Activated CD4-positive, alpha-beta memory T cell treated with anti-CD3 and anti-CD28 coated beads for 36 hours (primary cell): Measurements from ENCODE around the gene SMNDC1. TPM values are rescaled to one million over a fixed set of nuclear protein-coding genes. Genes with fewer than 3 reads are reported as not detected.
A peak's percentile ranks its signal among the peaks of the same experiment; 100 is the strongest.

Source experiments
- CTCF ChIA-PET: fragments of 350-600 bp; sonication (Branson Sonifier 250); formaldehyde crosslinking; loops from one replicate; lab custom pipeline; 2021; ENCODE audit warnings: antibody characterized with exemption, inconsistent platforms; lab: Charles Lee
- POLR2A ChIA-PET: fragments of 350-600 bp; sonication (Branson Sonifier 250); formaldehyde crosslinking; loops from one replicate; lab custom pipeline; 2021; ENCODE audit warnings: antibody characterized with exemption; lab: Charles Lee
- DNase-seq: peaks from one replicate; pipeline ENCODE4 v3.0.0-alpha.2; 2020
- H3K27ac Mint-ChIP-seq: one replicate; pipeline ENCODE4 v1.8.0; 2021; ENCODE audit warnings: mixed read lengths
- H3K27me3 Mint-ChIP-seq: one replicate; pipeline ENCODE4 v1.8.0; 2021; ENCODE audit warnings: mixed read lengths
- H3K36me3 Mint-ChIP-seq: one replicate; pipeline ENCODE4 v1.8.0; 2021; ENCODE audit warnings: mixed read lengths
- H3K4me1 Mint-ChIP-seq: one replicate; pipeline ENCODE4 v1.8.0; 2021; ENCODE audit warnings: low read depth, mixed read lengths
- H3K4me3 Mint-ChIP-seq: one replicate; pipeline ENCODE4 v1.8.0; 2021; ENCODE audit warnings: mild to moderate bottlenecking, mixed read lengths
- H3K9me3 Mint-ChIP-seq: one replicate; pipeline ENCODE4 v1.8.0; 2021; ENCODE audit warnings: mixed read lengths
- intact Hi-C: fragments of 100-400 bp; cut with micrococcal nuclease; formaldehyde crosslinking; loops from one replicate; pipeline ENCODE4 v1.15.1; 2023
- total RNA-seq, 2 experiments: library from RNA; stranded (reverse); gene quantifications; one replicate each; pipeline ENCODE4 v1.2.3, GENCODE V29; 2021

Gene SMNDC1
- total RNA-seq, 2 experiments from 2014 or later: 44.1 to 48.3 TPM

DNA sequence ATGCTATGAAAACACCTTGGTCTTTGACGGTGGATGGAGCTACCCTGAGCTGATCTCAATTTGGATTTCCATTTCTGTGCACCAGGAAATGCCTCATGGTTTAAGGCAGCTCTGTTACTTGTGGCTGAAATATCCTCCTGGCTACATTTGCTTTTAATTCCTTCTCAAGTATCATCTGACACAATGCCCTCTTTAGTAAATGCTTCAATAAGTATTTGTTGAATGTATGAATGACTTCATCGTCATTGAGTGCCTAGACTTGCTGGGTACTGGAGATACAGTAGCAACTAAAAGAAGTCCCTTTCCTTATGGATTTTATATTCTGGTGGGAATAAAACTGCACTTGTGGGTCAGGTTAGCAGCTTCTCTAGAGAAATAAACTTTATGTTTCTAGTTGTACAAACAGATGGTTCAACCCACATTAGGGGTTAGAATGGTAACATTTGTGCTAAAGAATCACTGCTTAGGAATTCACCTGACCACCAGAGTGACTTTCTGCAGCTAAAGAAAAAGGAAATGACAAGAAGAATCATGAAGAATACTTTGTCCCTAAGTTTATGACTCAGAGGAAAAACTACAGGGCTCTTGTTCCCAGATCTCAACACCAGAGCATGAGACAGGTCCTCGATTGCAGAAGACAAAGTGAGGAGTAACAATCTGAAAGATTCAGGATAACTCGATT lies 21.8 kb upstream of the SMNDC1 start:
- ChIA-PET CTCF (interaction anchor here (0.7 to 4.1 kb wide), 5 partner anchors 16 to 346 kb away, joined by 3 to 30 read pairs (median 4); no protein-coding TSS in a partner anchor), POLR2A (interaction anchor here (0.7 to 2.1 kb wide), 4 partner anchors 30 to 203 kb away, joined by 3 to 9 read pairs (median 3); no protein-coding TSS in a partner anchor)
- peaks cover 26% of the 10 kb centered on the region for H3K9me3 Mint-ChIP-seq
- H3K4me3 Mint-ChIP-seq: no peak overlapping the region
- peaks cover 44% of the 10 kb centered on the region for H3K4me1 Mint-ChIP-seq
- DNase-seq: no peak
- peak overlapping the region; percentile 64 for H3K27ac Mint-ChIP-seq
- intact Hi-C loops: loop anchor here (1.0 kb wide), 1 partner anchor 9 kb away; no protein-coding TSS in a partner anchor
- H3K36me3 Mint-ChIP-seq: peaks cover 11% of the 10 kb centered on the region
- H3K27me3 Mint-ChIP-seq: peaks cover 5% of the 10 kb centered on the region

DNA sequence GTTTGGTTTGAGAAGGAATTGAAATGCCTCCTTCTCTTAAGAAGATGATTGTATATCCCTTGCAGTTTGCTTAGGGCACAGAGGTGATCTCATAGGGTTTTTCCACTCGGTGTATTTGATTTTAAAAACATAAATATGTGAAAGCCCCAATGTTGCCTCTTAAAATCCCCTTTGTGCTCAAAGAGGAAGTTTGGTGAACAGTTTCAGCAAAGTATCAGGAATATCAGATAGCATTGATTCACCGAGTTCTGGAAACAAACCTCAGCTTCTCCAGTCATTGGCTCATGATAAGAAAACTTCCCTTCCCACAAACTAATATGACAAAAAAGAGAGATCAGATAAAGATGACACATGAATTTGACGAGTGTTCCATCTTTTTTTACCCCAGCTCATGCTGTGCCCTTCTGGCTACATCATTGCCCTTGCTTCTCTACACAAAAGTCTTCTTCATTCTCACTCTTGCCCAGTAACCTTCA lies 20.1 kb upstream of the SMNDC1 start:
- no peak for DNase-seq
- intact Hi-C loops: loop anchor here (1.0 kb wide), 1 partner anchor 28 kb away; no protein-coding TSS in a partner anchor
- Mint-ChIP-seq H3K27me3 (peaks cover 5% of the 10 kb centered on the region), H3K9me3 (peaks cover 18% of the 10 kb centered on the region), H3K4me1 (peaks cover 44% of the 10 kb centered on the region), H3K4me3 (no peak overlapping the region), H3K27ac (peak overlapping the region; percentile 77), H3K36me3 (peaks cover 9% of the 10 kb centered on the region)
- CTCF ChIA-PET: interaction anchor here (0.6 to 4.1 kb wide), 4 partner anchors 12 to 222 kb away, joined by 3 to 30 read pairs (median 4); no protein-coding TSS in a partner anchor
- POLR2A ChIA-PET: interaction anchor here (0.6 to 2.1 kb wide), 4 partner anchors 20 to 174 kb away, joined by 3 to 9 read pairs (median 3); no protein-coding TSS in a partner anchor

DNA sequence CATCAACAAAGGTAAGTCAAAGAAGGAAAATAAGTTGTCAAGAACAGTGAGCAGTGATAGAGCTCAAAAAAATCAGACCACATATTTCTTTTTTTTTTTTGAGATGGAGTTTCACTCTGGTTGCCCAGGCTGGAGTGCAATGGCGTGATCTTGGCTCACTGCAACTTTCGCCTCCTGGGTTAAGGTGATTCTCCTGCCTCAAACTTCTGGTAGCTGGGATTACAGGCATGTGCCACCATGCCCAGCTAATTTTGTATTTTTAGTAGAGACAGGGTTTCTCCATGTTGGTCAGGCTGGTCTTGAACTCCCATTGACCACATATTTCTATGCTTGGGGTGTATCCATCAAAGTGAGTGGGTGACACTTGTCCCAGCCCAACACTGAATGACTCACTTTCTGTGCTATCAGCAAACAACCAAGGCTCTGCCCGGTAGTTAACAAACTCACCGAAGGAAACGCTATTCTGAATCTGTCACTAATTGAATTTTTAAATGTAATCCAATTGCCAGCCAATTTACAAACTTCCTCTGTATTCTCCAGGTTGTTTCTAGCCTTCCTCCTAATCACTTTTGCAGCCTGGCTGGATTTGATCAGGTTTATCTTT lies 19.6 kb upstream of the SMNDC1 start:
- Mint-ChIP-seq H3K36me3 (peaks cover 9% of the 10 kb centered on the region), H3K4me1 (peaks cover 44% of the 10 kb centered on the region), H3K4me3 (no peak overlapping the region), H3K27me3 (peaks cover 5% of the 10 kb centered on the region), H3K9me3 (peaks cover 13% of the 10 kb centered on the region), H3K27ac (peak overlapping the region; percentile 77)
- CTCF ChIA-PET: interaction anchor here (1.0 to 4.1 kb wide), 3 partner anchors 14 to 222 kb away, joined by 4 to 30 read pairs (median 5); no protein-coding TSS in a partner anchor
- intact Hi-C loops: no loop called here
- DNase-seq: no peak
- POLR2A ChIA-PET: interaction anchor here (0.6 to 2.1 kb wide), 4 partner anchors 19 to 177 kb away, joined by 3 to 9 read pairs (median 4); no protein-coding TSS in a partner anchor

DNA sequence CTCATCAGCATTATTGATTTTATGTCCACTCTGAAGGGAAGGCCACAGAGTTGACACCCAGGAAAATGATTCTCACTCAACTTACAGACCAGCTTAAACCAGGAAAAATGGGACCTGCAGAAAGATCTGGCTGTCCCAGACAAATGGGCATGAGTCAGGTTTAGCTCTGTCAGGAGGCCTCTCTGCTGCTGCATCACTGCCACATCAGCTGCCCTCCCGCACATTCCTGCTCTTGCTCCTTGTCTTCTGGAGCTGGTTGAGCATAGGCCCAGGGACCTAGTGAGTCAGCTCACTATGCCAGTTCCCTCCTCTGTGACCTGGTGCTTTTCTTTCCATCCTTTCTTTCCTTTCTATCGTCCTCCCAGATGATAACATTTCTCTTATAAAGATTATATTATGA lies 18.8 kb upstream of the SMNDC1 start:
- ChIA-PET CTCF (interaction anchor here (1.0 to 4.1 kb wide), 3 partner anchors 13 to 32 kb away, joined by 3 to 30 read pairs (median 5); no protein-coding TSS in a partner anchor), POLR2A (interaction anchor here (1.1 to 1.4 kb wide), 2 partner anchors 10 to 178 kb away, joined by 3 to 4 read pairs; no protein-coding TSS in a partner anchor)
- DNase-seq: no peak
- intact Hi-C loops: no loop called here
- H3K4me3 Mint-ChIP-seq: no peak overlapping the region
- peaks cover 5% of the 10 kb centered on the region for H3K27me3 Mint-ChIP-seq
- H3K4me1 Mint-ChIP-seq: peaks cover 47% of the 10 kb centered on the region
- peak overlapping the region; percentile 77 for H3K27ac Mint-ChIP-seq
- peaks cover 9% of the 10 kb centered on the region for H3K36me3 Mint-ChIP-seq
- peaks cover 10% of the 10 kb centered on the region for H3K9me3 Mint-ChIP-seq

DNA sequence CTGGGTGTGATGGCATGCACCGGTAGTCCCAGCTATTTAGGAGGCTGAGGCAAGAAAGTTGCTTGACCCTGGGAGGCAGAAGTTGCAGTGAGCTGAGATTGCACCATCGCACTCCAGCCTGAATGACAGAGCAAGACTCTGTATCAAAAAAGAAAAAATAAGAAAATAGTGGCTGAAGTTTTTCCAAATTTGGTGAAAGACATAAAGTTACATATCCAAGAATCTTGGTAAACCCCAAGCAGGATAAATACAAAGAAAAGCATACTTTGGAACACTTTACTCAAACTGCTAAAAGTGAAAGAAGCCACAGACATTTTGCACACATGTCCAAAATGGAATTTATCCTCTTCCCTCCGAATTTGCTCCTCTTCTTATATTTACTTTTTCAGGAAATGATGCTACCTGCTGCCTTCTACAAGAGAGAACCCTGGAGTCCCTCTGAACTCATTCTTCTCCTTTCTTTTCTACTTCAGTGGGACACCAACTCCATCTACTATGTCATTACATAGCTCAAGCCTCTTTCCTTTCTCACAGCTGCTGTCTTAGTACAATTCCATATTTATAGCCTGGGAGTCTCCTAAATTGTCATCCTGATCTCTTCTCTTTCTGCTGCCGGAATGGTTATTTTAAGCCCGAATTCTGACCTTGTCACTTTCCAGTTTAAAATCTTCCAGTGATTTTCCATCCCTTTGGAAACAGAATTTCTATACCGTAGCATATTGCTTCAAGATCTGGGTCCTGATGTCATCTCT lies 17.3 kb upstream of the SMNDC1 start:
- DNase-seq: no peak
- Mint-ChIP-seq H3K36me3 (peaks cover 9% of the 10 kb centered on the region), H3K27ac (no peak overlapping the region), H3K4me1 (peaks cover 49% of the 10 kb centered on the region), H3K9me3 (peaks cover 10% of the 10 kb centered on the region), H3K4me3 (no peak overlapping the region), H3K27me3 (peaks cover 5% of the 10 kb centered on the region)
- POLR2A ChIA-PET: interaction anchor here (0.9 kb wide), 1 partner anchor 17 kb away, joined by 4 read pairs; the partner anchor contains the start of gene SMNDC1
- CTCF ChIA-PET: interaction anchor here (2.0 kb wide), 1 partner anchor 224 kb away, joined by 8 read pairs; no protein-coding TSS in a partner anchor
- intact Hi-C loops: no loop called here

DNA sequence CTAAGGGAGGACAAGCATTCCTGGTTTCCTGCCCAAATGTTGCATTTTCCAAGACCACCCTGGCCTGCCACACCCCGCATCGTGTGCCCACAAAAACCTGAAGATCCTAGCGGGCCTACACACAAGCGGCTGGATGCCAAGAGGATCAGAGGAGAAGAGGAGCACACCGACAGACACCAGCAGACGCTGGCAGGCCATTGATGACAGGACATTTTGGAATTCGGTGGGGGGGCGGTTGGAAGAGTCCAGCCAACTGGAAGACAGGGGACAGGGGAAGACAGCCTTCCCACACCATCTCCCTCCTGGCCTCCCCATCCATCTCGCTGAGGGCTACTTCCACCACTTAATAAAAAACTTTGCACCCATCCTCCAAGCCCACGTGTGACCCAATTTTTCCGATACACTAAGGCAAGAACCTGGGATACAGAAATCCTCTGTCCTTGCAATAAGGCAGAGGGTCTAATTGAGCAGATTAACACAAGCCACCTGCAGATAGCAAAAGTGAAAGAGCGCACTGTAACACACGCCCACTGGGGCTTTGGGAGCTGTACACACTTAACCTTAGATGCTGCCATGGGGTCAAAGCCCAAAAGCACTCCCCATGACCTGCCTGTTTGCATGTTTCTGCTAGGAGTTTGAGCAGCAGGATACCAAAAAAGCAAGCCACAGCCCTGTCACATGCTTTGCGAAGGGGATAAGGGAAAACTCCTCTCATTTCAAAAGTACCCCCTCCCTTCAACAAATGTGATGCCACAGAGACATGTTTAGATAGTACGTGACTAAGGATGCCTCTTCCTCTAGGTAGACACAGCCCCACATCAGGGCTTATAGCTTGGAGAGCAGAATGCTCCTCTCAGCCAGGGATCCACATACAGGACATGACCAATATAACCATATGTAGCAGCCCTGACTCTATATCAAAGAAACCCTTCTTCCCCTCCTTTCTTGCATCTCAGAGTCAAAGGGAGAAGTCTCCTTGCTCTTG lies 13.4 kb upstream of the SMNDC1 start:
- ChIA-PET CTCF (interaction anchor here (0.5 to 1.3 kb wide), 2 partner anchors 228 to 990 kb away, joined by 3 read pairs; no protein-coding TSS in a partner anchor), POLR2A (interaction anchor here (1.8 kb wide), 1 partner anchor 35 kb away, joined by 7 read pairs; no protein-coding TSS in a partner anchor)
- DNase-seq: no peak
- intact Hi-C loops: no loop called here
- H3K36me3 Mint-ChIP-seq: peaks cover 9% of the 10 kb centered on the region
- no peak overlapping the region for H3K27ac Mint-ChIP-seq
- H3K9me3 Mint-ChIP-seq: peaks cover 10% of the 10 kb centered on the region
- peaks cover 4% of the 10 kb centered on the region for H3K27me3 Mint-ChIP-seq
- H3K4me3 Mint-ChIP-seq: no peak overlapping the region
- H3K4me1 Mint-ChIP-seq: peaks cover 21% of the 10 kb centered on the region

DNA sequence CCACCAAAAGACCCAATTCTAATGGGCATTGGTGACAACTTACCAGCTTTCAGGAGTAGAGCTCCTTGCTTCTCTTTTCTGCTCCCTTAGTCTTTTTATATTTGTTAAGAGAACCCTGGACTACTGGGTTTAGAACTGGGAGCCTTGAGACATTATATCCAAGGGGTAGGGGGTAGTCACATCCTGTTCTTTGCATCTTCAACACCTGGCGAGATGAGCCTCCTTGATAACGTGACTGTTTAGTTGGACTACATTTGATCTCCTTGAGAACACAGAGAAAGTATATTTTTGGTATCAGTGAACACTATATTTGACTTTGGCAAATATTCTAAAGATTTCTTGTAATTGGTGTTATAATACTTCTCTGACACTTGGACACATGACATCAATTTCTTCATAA lies 9.0 kb upstream of the SMNDC1 start:
- peaks cover 36% of the 10 kb centered on the region for H3K4me1 Mint-ChIP-seq
- no peak overlapping the region for H3K4me3 Mint-ChIP-seq
- CTCF ChIA-PET: interaction anchor here (0.7 to 4.1 kb wide), 8 partner anchors 9 to 294 kb away, joined by 3 to 33 read pairs (median 3); partner anchors contain the start of gene SMNDC1

DNA sequence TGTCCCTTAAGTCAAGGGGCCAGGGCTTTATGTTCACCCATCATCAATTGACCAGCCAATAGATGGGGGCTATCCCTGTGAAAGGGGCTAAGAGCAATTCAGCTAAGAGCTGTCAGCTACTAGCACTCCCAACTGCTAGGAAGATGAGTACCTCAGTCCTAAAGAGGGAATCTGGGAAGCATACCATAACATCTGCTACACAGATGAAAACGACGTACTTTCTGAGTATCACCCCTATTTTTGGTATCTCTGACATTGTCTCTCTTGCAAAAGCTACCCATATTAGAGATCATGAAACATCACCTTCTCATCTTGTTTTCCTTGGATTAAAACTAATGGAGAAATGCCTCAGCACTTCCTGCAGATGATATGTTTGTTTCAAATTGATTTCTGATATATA lies 7.5 kb upstream of the SMNDC1 start:
- H3K27me3 Mint-ChIP-seq: peaks cover 2% of the 10 kb centered on the region
- no peak overlapping the region for H3K27ac Mint-ChIP-seq
- H3K4me3 Mint-ChIP-seq: no peak overlapping the region
- POLR2A ChIA-PET: no interaction called here
- CTCF ChIA-PET: interaction anchor here (0.6 to 4.1 kb wide), 9 partner anchors 21 to 582 kb away, joined by 3 to 33 read pairs (median 5); no protein-coding TSS in a partner anchor
- no peaks in the 10 kb centered on the region for H3K9me3 Mint-ChIP-seq
- no peak for DNase-seq
- no peaks in the 10 kb centered on the region for H3K36me3 Mint-ChIP-seq
- peaks cover 31% of the 10 kb centered on the region for H3K4me1 Mint-ChIP-seq
- intact Hi-C loops: loop anchor here (5.0 kb wide), 1 partner anchor 115 kb away; no protein-coding TSS in a partner anchor

More for the DNA sequence above, 9.0 kb upstream of the SMNDC1 start:
- Mint-ChIP-seq H3K36me3 (no peaks in the 10 kb centered on the region), H3K9me3 (no peaks in the 10 kb centered on the region), H3K27ac (peak overlapping the region; percentile 61), H3K27me3 (peaks cover 2% of the 10 kb centered on the region)
- POLR2A ChIA-PET: interaction anchor here (0.9 kb wide), 1 partner anchor 10 kb away, joined by 3 read pairs; no protein-coding TSS in a partner anchor
- intact Hi-C loops: loop anchor here (5.0 kb wide), 1 partner anchor 114 kb away; no protein-coding TSS in a partner anchor
- DNase-seq: no peak

DNA sequence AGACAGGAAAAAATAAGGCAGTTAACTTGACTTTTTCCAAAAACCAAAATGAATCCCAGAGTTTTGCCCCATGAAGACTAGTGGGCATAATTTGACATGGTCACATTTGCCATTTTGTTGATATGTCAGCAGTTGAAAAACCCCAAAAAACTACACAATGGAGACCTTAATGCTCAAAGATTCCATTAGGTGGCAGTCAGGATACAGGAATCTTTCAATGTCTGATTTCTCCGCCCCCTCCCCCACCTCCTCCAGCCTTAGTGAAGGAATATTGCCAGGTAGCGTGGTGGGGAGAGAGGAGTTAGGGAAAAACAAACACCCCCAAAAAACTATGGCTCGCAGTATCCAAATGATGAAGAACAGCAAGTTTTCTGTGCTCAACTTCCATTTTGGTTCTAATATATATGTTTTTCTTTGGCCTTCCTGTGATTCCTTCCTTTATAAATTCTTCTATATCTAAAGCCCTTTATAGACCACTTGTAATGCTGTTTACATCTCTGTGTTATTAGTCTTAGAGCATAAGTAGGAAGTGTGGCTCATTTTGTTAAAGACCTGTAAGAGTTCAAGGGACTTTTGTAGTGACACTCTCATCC lies 6.7 kb upstream of the SMNDC1 start:
- Mint-ChIP-seq H3K27ac (peak overlapping the region; percentile 9), H3K36me3 (no peaks in the 10 kb centered on the region), H3K27me3 (peaks cover 2% of the 10 kb centered on the region), H3K4me3 (no peak overlapping the region), H3K9me3 (no peaks in the 10 kb centered on the region), H3K4me1 (peaks cover 31% of the 10 kb centered on the region)
- ChIA-PET POLR2A (no interaction called here), CTCF (interaction anchor here (0.6 to 8.4 kb wide), 15 partner anchors 15 to 583 kb away, joined by 3 to 90 read pairs (median 5); no protein-coding TSS in a partner anchor)
- peak; percentile 52 for DNase-seq
- intact Hi-C loops: loop anchor here (1.0 to 5.0 kb wide), 7 partner anchors 42 to 289 kb away; no protein-coding TSS in a partner anchor
